ENCODE measurements around the gene USH2A. TPM values are rescaled to one million over a fixed set of nuclear protein-coding genes. Genes with fewer than 3 reads are reported as not detected.

The USH2A gene
- total RNA-seq, 1 donor from 2014 or later, result not detected

- TF ChIP-seq CTCF (IDR thresholded peaks at IDR 0.05), result no peak
- Mint-ChIP-seq H3K36me3 (ENCODE audit: unreplicated experiment) (no peaks in the 10 kb centered on the region), H3K27me3 (ENCODE audit: unreplicated experiment) (no peaks in the 10 kb centered on the region), H3K27ac (ENCODE audit: unreplicated experiment) (no peak overlapping the region), H3K4me1 (ENCODE audit: unreplicated experiment) (peaks cover 8% of the 10 kb centered on the region), H3K4me3 (ENCODE audit: unreplicated experiment) (no peak overlapping the region), H3K9me3 (ENCODE audit: unreplicated experiment) (no peaks in the 10 kb centered on the region)
- DNase-seq (ENCODE audit: extremely low spot score, unreplicated experiment), result no peak
Observed at GRCh38 chr1:216450227-216450626, 27.0 kb upstream of the USH2A start.

GRCh38 chr1:216448011-216448510, 24.8 kb upstream of the USH2A start:
- peaks cover 8% of the 10 kb centered on the region for H3K4me1 Mint-ChIP-seq (ENCODE audit: unreplicated experiment)
- H3K27me3 Mint-ChIP-seq (ENCODE audit: unreplicated experiment), result peaks cover 11% of the 10 kb centered on the region
- no peak for DNase-seq (ENCODE audit: extremely low spot score, unreplicated experiment)
- TF ChIP-seq CTCF (IDR thresholded peaks at IDR 0.05), result no peak
- H3K9me3 Mint-ChIP-seq (ENCODE audit: unreplicated experiment), result no peaks in the 10 kb centered on the region
- no peak overlapping the region for H3K27ac Mint-ChIP-seq (ENCODE audit: unreplicated experiment)
- H3K36me3 Mint-ChIP-seq (ENCODE audit: unreplicated experiment), result no peaks in the 10 kb centered on the region
- no peak overlapping the region for H3K4me3 Mint-ChIP-seq (ENCODE audit: unreplicated experiment)

- TF ChIP-seq CTCF (IDR thresholded peaks at IDR 0.05), result no peak
- no peaks in the 10 kb centered on the region for H3K9me3 Mint-ChIP-seq (ENCODE audit: unreplicated experiment)
- H3K27me3 Mint-ChIP-seq (ENCODE audit: unreplicated experiment), result peaks cover 28% of the 10 kb centered on the region
- no peak overlapping the region for H3K27ac Mint-ChIP-seq (ENCODE audit: unreplicated experiment)
- no peaks in the 10 kb centered on the region for H3K4me1 Mint-ChIP-seq (ENCODE audit: unreplicated experiment)
- H3K36me3 Mint-ChIP-seq (ENCODE audit: unreplicated experiment), result no peaks in the 10 kb centered on the region
- no peak for DNase-seq (ENCODE audit: extremely low spot score, unreplicated experiment)
- H3K4me3 Mint-ChIP-seq (ENCODE audit: unreplicated experiment), result no peak overlapping the region
Observed at GRCh38 chr1:216437603-216438002, 14.4 kb upstream of the USH2A start.

GRCh38 chr1:216434232-216434631, 11.0 kb upstream of the USH2A start:
- no peaks in the 10 kb centered on the region for H3K36me3 Mint-ChIP-seq (ENCODE audit: unreplicated experiment)
- no peak for TF ChIP-seq CTCF (IDR thresholded peaks at IDR 0.05)
- H3K27ac Mint-ChIP-seq (ENCODE audit: unreplicated experiment), result no peak overlapping the region
- no peak for DNase-seq (ENCODE audit: extremely low spot score, unreplicated experiment)
- H3K27me3 Mint-ChIP-seq (ENCODE audit: unreplicated experiment), result peaks cover 35% of the 10 kb centered on the region
- no peaks in the 10 kb centered on the region for H3K9me3 Mint-ChIP-seq (ENCODE audit: unreplicated experiment)
- no peak overlapping the region for H3K4me3 Mint-ChIP-seq (ENCODE audit: unreplicated experiment)
- H3K4me1 Mint-ChIP-seq (ENCODE audit: unreplicated experiment), result peaks cover under 1% of the 10 kb centered on the region

- Mint-ChIP-seq H3K36me3 (ENCODE audit: unreplicated experiment) (no peaks in the 10 kb centered on the region), H3K9me3 (ENCODE audit: unreplicated experiment) (no peaks in the 10 kb centered on the region), H3K4me1 (ENCODE audit: unreplicated experiment) (peaks cover 3% of the 10 kb centered on the region), H3K4me3 (ENCODE audit: unreplicated experiment) (no peak overlapping the region), H3K27ac (ENCODE audit: unreplicated experiment) (no peak overlapping the region), H3K27me3 (ENCODE audit: unreplicated experiment) (peaks cover 35% of the 10 kb centered on the region)
- no peak for DNase-seq (ENCODE audit: extremely low spot score, unreplicated experiment)
- TF ChIP-seq CTCF (IDR thresholded peaks at IDR 0.05), result no peak
Observed at GRCh38 chr1:216433175-216433574, 9.9 kb upstream of the USH2A start.
